Body of pancreas (tissue), 4 donors: Measurements from ENCODE around the gene MAPK8IP3. TPM values are rescaled to one million over a fixed set of nuclear protein-coding genes. Genes with fewer than 3 reads are reported as not detected.

ENCODE experiments used
- ATAC-seq: fragments of 150-250 bp; one replicate; pipeline ENCODE4 v1.9.1; 2016
- DNase-seq, 4 donors: peaks; one replicate each; pipeline ENCODE4 v3.0.0-alpha.2; 2019
- H3K27ac ChIP-seq, 4 donors: fragments of 200-600 bp; sonication (generic); 1 replicate in 3 of 4; 2 replicates in 1 of 4; pipeline versions ENCODE4 v1.5.1 to v1.6.1; 2016 to 2019; ENCODE audit warnings: mild to moderate bottlenecking in 1 of 4, mixed read lengths in 1 of 4, moderate library complexity in 1 of 4
- H3K27me3 ChIP-seq, 2 donors: fragments of 200-600 bp; sonication (generic); one replicate each; pipeline ENCODE4 v1.6.0; 2016; ENCODE audit warnings: mild to moderate bottlenecking in 1 of 2
- H3K36me3 ChIP-seq, 2 donors: fragments of 200-600 bp; sonication (generic); replicated peaks in 1 of 2; 2 replicates each; pipeline ENCODE4 v1.5.1; 2016; ENCODE audit warnings: low read depth in 2 of 2; ENCODE audit not compliant: insufficient read depth in 1 of 2
- H3K4me1 ChIP-seq: fragments of 200-600 bp; sonication (generic); one replicate; pipeline ENCODE4 v1.6.0; 2016
- H3K4me3 ChIP-seq, 2 donors: fragments of 200-600 bp; sonication (generic); 1 replicate in 1 of 2; 2 replicates in 1 of 2; pipeline ENCODE4 v1.5.1; 2016 to 2019
- H3K9me3 ChIP-seq, 3 donors: fragments of 200-600 bp; sonication (generic); 1 replicate in 2 of 3; 2 replicates in 1 of 3; pipeline ENCODE4 v1.5.1; 2016
- POLR2A ChIP-seq, 3 donors: fragments of 450-650 bp; IDR thresholded peaks; one replicate each; pipeline ENCODE4 v1.6.1; 2016; ENCODE audit warnings: antibody characterized with exemption in 3 of 3, mild to moderate bottlenecking in 2 of 3
- WGBS, 2 donors: methylation state at CpG; one replicate each; pipeline ENCODE4 v1.1.5; 2017; 5-methylcytosine and 5-hydroxymethylcytosine counted together
- intact Hi-C: fragments of 100-400 bp; cut with DNase I; formaldehyde crosslinking; loops from one replicate; pipeline ENCODE4 v1.15.1; 2023
- total RNA-seq, 2 donors: library from RNA; depleted of rRNA; stranded (reverse); fragments of >200 nt; gene quantifications; one replicate each; pipeline ENCODE4 v1.1.0, GENCODE V29; 2016
- TF ChIP-seq, protein P1 (sequence below), 7 experiments: fragments of 450-650 bp in 4 of 7; fragments of 200-600 bp in 3 of 7; sonication (generic) in 3 of 7; IDR thresholded peaks; one replicate each; pipeline ENCODE4 v1.5.1; 2016 to 2019; ENCODE audit warnings: antibody characterized with exemption in 7 of 7

The MAPK8IP3 gene
- total RNA-seq, 2 donors from 2014 or later = 79.9 to 103 TPM

DNA sequence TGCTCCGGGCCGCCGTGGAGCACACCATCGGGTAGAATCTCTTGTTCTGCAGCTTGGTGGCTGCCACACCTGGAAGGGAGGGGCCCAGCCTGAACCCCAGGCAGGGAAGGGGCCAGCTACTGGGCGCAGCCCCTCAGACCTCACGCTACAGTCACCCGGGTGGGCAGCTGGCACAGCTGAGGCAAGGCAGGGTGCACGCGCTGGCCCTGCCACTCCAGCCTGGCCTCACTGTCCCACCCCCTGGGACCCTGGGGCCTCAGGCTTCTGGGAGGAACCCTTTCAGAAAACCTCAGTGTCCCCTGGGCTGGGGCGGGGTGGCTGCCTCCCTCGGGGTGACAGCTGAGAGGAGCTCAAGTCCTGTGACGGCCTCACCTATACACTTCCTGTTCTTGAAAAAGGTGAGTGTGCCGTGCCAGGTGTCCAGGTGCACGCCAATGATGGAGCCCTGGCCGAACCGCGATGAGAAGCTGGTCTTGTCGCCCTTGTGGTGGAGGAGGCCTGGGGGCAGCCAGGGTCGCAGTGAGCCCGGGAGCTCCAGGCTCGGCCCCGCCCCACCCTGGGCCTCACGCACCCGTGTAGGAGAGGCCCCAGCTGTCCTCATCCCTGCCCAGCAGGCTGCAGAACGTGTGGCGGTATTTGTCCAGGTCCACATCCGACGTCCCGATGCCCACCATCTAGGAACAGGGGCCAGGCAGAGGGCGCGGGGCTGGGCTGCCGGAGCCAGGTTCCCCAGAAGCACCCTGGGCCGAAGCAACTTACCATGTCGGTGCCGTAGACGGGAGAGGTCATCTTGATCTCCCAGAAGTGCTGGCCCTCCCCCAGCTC, 71.6 kb downstream of the MAPK8IP3 start:
- no peaks in the 10 kb centered on the region for H3K9me3 ChIP-seq
- intact Hi-C loops = no loop called here
- peaks cover 8 to 9% of the 10 kb centered on the region in 2 donors for H3K36me3 ChIP-seq
- H3K4me1 ChIP-seq = peaks cover 47% of the 10 kb centered on the region
- no peak overlapping the region for H3K4me3 ChIP-seq
- 78 to 82% methylated on average over 9 to 31 of the region's 36 CpGs for WGBS, 2 donors
- DNase-seq (no peak), ATAC-seq (no peak)
- TF ChIP-seq POLR2A (IDR thresholded peaks at IDR 0.05) = no peak
- TF ChIP-seq, protein P1, sequence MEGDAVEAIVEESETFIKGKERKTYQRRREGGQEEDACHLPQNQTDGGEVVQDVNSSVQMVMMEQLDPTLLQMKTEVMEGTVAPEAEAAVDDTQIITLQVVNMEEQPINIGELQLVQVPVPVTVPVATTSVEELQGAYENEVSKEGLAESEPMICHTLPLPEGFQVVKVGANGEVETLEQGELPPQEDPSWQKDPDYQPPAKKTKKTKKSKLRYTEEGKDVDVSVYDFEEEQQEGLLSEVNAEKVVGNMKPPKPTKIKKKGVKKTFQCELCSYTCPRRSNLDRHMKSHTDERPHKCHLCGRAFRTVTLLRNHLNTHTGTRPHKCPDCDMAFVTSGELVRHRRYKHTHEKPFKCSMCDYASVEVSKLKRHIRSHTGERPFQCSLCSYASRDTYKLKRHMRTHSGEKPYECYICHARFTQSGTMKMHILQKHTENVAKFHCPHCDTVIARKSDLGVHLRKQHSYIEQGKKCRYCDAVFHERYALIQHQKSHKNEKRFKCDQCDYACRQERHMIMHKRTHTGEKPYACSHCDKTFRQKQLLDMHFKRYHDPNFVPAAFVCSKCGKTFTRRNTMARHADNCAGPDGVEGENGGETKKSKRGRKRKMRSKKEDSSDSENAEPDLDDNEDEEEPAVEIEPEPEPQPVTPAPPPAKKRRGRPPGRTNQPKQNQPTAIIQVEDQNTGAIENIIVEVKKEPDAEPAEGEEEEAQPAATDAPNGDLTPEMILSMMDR (IDR thresholded peaks at IDR 0.05) = no peak
- no peaks in the 10 kb centered on the region for H3K27me3 ChIP-seq
- H3K27ac ChIP-seq = no peak overlapping the region

DNA sequence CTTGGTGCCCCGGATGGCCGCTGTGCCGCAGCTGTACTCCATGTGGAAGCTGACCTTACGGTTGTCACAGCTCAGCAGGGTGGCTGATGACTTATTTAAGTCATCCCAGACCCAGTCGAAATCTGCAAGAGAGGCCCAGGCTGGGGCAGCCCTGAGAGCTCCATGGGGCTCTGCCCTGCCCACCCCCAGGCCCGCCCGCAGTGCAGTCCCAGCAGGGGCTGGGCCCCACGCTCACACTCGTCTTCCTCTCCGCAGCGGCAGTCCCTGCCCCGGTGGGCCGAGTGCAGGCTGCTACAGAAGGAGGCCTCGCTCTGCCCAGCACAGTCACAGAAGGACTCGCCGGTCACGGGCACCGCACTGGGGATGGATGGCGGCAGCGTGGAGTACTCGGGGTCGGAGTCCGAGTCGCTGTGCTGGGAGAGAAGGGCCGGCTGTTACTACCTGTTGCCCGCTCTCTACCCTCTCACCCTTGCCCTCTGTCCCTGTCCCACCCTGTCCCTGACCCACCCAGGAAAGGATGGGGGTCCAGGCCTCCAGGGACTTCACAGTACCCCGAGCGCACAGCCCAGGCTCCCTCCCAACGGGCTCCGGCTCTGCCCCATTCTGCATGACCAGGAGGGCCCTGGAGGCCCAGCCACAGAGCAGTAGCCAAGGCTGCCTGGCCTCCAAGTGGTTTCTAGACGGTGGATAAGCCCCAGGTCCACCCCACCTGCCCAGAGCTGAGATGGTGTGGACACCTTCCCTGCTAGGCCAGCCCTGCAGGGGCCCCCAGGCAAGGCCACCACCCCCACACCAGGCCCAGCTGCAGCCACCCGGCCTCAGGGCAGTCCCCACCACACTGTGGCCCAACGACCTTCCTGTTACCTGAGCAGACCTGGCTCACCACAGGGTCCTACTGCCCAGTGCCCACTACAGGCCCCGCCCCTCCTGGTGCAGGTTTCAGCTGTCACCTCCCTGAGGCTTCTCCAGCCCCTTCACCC, 72.5 kb downstream of the MAPK8IP3 start:
- Histone ChIP-seq H3K4me3 (no peak overlapping the region), H3K27me3 (no peaks in the 10 kb centered on the region), H3K27ac (peak overlapping the region in 1 of 4 donors; percentile 3), H3K4me1 (peaks cover 49% of the 10 kb centered on the region), H3K36me3 (peaks cover 8 to 9% of the 10 kb centered on the region in 2 donors), H3K9me3 (no peaks in the 10 kb centered on the region)
- DNase-seq (no peak), ATAC-seq (no peak)
- intact Hi-C loops = no loop called here
- TF ChIP-seq, protein P1 (IDR thresholded peaks at IDR 0.05) = no peak
- TF ChIP-seq POLR2A (IDR thresholded peaks at IDR 0.05) = no peak
- 80 to 86% methylated on average over 16 to 30 of the region's 34 CpGs for WGBS, 2 donors

DNA sequence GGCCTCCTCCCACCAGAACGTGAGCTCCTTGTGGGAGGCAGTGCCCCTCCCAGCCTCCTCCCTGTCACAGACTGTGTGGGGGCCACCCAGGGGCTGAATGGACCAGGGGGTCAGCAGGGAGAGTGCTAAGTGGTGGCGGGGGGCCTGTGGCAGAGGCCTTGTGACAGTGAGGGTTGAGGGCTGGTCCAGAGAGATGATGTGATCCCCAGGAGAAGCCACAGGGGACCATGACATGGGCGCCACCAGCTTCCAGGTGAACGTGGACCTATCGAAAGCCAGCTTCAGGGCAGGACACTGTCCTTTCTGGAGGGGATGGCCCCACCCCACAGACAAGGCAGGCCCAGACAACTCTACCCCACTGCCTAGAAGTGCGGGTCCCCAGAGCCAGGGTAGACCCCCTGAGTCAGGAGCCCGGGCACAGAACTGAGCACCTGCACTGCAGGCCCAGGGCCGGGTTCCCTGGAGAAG, 73.3 kb downstream of the MAPK8IP3 start:
- WGBS, 2 donors = 80% methylated on average over 6 to 8 of the region's 8 CpGs
- Histone ChIP-seq H3K4me3 (no peak overlapping the region), H3K9me3 (no peaks in the 10 kb centered on the region), H3K4me1 (peaks cover 49% of the 10 kb centered on the region), H3K27ac (peak overlapping the region in 1 of 4 donors; percentile 3), H3K27me3 (no peaks in the 10 kb centered on the region), H3K36me3 (peaks cover 8 to 9% of the 10 kb centered on the region in 2 donors)
- ATAC-seq (no peak), DNase-seq (peak in 1 of 4 donors; percentile 7)
- intact Hi-C loops = no loop called here
- TF ChIP-seq, protein P1 (IDR thresholded peaks at IDR 0.05) = no peak
- TF ChIP-seq POLR2A (IDR thresholded peaks at IDR 0.05) = no peak

DNA sequence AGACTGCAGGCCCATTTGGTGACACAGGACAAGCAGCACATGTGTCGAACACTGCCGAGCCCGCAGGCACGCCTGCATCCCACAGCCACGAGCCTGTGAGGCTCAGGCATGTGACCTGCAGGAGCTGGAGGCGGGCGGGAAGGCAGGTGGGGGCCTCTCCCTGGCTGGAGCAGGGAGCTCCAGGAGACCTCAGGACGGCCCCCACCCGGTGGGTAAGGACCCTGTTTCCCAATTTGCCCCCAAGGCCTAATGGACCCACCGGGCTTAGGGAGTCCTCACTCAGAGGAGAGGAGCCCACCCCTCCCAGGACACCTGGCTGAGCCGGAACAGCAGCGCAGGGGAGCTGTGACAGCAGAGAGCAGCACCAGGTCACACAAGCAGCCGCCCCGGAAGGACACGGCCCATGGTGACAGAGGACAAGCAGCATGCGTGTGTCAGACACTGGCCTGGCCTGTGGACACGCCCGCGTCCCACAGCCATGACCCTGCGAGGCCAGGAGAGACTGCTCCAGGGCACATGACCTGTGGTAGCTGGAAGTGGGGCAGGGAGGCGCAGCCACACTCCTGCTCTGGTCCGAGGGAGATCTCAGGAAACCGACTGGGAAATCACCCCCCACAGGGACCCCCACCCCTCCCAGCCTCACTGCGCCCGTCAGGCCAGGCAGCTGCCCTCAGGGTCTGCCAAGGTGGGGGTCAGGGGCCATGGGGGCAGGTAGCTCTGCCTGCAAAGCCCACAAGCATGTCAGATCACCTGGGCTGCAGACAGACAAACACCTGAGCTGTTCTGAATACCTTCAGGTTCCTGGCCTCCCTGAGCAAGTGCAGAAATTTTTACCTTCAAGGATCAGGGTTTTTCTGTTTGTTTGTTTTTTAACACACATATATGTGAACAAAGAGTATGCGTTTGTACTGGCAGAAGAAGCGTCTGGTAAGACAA, 74.0 kb downstream of the MAPK8IP3 start:
- DNase-seq = peak in 1 of 4 donors; percentile 14
- Histone ChIP-seq H3K4me1 (peaks cover 49% of the 10 kb centered on the region), H3K4me3 (no peak overlapping the region), H3K27me3 (no peaks in the 10 kb centered on the region), H3K36me3 (peaks cover 8 to 9% of the 10 kb centered on the region in 2 donors), H3K27ac (peak overlapping the region in 2 of 4 donors; percentile 10 to 94), H3K9me3 (no peaks in the 10 kb centered on the region)
- ATAC-seq = no peak
- 75 to 77% methylated on average over 3 to 27 of the region's 27 CpGs for WGBS, 2 donors
- TF ChIP-seq POLR2A (IDR thresholded peaks at IDR 0.05) = peak in 2 of 3 donors; percentile 13 to 14
- TF ChIP-seq, protein P1 (IDR thresholded peaks at IDR 0.05) = no peak
- intact Hi-C loops = no loop called here
